ENCODE data around the gene FKBP6. TPM values are rescaled to one million over a fixed set of nuclear protein-coding genes. Genes with fewer than 3 reads are reported as not detected.

FKBP6 gene
- total RNA-seq, 1 experiment from 2014 or later: not detected

- no peak for TF ChIP-seq CTCF (conservative IDR thresholded peaks at IDR 0.05)
- Mint-ChIP-seq H3K36me3 (ENCODE audit: insufficient read depth in 1 of 3, low read depth in 3 of 3) (peaks cover 2 to 8% (median 3%) of the 10 kb centered on the region in 3 experiments; a peak in 5 of 7 replicates), H3K4me1 (peaks cover 9 to 14% of the 10 kb centered on the region in 2 experiments), H3K9me3 (peaks cover 29 to 38% of the 10 kb centered on the region in 2 experiments), H3K27ac (no peak overlapping the region), H3K4me3 (no peak overlapping the region), H3K27me3 (ENCODE audit: low read depth) (peaks cover 12% of the 10 kb centered on the region)
- H2AK5ac ChIP-seq (ENCODE audit: insufficient read length, low read length): no peak overlapping the region
- no peak overlapping the region for H3K4me2 ChIP-seq (ENCODE audit: insufficient read depth, insufficient read length, low read length)
- no peak overlapping the region for H3K56ac ChIP-seq (ENCODE audit: insufficient read length, low read depth, low read length)
- no peak overlapping the region for H4K8ac ChIP-seq (replicated peaks; ENCODE audit: insufficient read length, low read depth, low read length)
- no peak overlapping the region for H2BK12ac ChIP-seq (ENCODE audit: insufficient read length, low read depth, low read length)
- H3K14ac ChIP-seq (ENCODE audit: insufficient read depth, low read length): no peak overlapping the region
- H3K27ac ChIP-seq (ENCODE audit: insufficient read length, low read depth, low read length): no peak overlapping the region
- H3K23me2 ChIP-seq (ENCODE audit: insufficient read length, low read depth, low read length, poor library complexity, severe bottlenecking): no peaks in the 10 kb centered on the region
- no peaks in the 10 kb centered on the region for H3K79me1 ChIP-seq (ENCODE audit: insufficient read depth, low read depth, low read length, poor library complexity, severe bottlenecking)
- H3K79me2 ChIP-seq (ENCODE audit: insufficient read depth, low read length): no peaks in the 10 kb centered on the region
- no peak overlapping the region for H2BK20ac ChIP-seq (ENCODE audit: low read depth, low read length, poor library complexity, severe bottlenecking)
- H3K9me3 ChIP-seq (ENCODE audit: control insufficient read depth, low read depth, low read length): no peaks in the 10 kb centered on the region
- H2BK5ac ChIP-seq (ENCODE audit: insufficient read length, low read length): no peak overlapping the region
- H2BK15ac ChIP-seq (ENCODE audit: low read depth, low read length): no peak overlapping the region
- no peak overlapping the region for H3K4ac ChIP-seq (ENCODE audit: low read depth, low read length)
- H3K18ac ChIP-seq (ENCODE audit: insufficient read length, low read depth, low read length): no peak overlapping the region
- no peak overlapping the region for H3T11ph ChIP-seq (ENCODE audit: low read length)
- no peak overlapping the region for H4K91ac ChIP-seq (ENCODE audit: insufficient read length, low read depth, low read length)
- peaks cover 3% of the 10 kb centered on the region; the same call in 1 of the 2 replicates for H3K4me1 ChIP-seq (ENCODE audit: insufficient read depth, low read length)
- H4K20me1 ChIP-seq (ENCODE audit: control insufficient read depth, insufficient read depth, insufficient read length): no peaks in the 10 kb centered on the region
- no peak for DNase-seq
- H3K23ac ChIP-seq (ENCODE audit: insufficient read length, low read depth, low read length): no peak overlapping the region
- no peaks in the 10 kb centered on the region; the same call in 1 of the 2 replicates for H3K27me3 ChIP-seq (ENCODE audit: insufficient read depth, low read length)
- WGBS (ENCODE audit: extremely low coverage, insufficient read length, low lambda C conversion rate): no CpG with 5 or more reads among the region's 2 CpGs
- H2AFZ ChIP-seq (ENCODE audit: low read length): no peak overlapping the region
- H3K9ac ChIP-seq (ENCODE audit: extremely low read depth, insufficient read length, low read length): no peak overlapping the region
- H2BK120ac ChIP-seq (ENCODE audit: low read depth, low read length, poor library complexity, severe bottlenecking): no peak overlapping the region
- no peak overlapping the region for H4K5ac ChIP-seq (ENCODE audit: insufficient read length, low read depth, low read length)
Measured at GRCh38 chr7:73387221-73387828, 59.4 kb downstream of the FKBP6 start.
